GM21447 (cell line): ENCODE data around the gene ATF4.

Experiments
- ATAC-seq: cut with Tn5 transposase; IDR thresholded peaks from one replicate; pipeline ENCODE4 v1.9.1; 2021; ENCODE audit not compliant: unreplicated experiment

The ATF4 gene, protein sequence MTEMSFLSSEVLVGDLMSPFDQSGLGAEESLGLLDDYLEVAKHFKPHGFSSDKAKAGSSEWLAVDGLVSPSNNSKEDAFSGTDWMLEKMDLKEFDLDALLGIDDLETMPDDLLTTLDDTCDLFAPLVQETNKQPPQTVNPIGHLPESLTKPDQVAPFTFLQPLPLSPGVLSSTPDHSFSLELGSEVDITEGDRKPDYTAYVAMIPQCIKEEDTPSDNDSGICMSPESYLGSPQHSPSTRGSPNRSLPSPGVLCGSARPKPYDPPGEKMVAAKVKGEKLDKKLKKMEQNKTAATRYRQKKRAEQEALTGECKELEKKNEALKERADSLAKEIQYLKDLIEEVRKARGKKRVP

GRCh38 chr22:39520226-39521105 is at the start of gene ATF4:
ATF4 (plus strand) TSS chr22:39520562; CDS start chr22:39521446, 884 bp downstream.
- peak; percentile 29 for ATAC-seq

- peak; percentile 61 for ATAC-seq
Measured at GRCh38 chr22:39471381-39472141, 48.8 kb upstream of the ATF4 start.

- no peak for ATAC-seq
Measured at GRCh38 chr22:39472570-39473556, 47.5 kb upstream of the ATF4 start.

- no peak for ATAC-seq
Measured at GRCh38 chr22:39473851-39474250, 46.5 kb upstream of the ATF4 start.

- no peak for ATAC-seq
Measured at GRCh38 chr22:39474351-39475111, 45.8 kb upstream of the ATF4 start.

DNA sequence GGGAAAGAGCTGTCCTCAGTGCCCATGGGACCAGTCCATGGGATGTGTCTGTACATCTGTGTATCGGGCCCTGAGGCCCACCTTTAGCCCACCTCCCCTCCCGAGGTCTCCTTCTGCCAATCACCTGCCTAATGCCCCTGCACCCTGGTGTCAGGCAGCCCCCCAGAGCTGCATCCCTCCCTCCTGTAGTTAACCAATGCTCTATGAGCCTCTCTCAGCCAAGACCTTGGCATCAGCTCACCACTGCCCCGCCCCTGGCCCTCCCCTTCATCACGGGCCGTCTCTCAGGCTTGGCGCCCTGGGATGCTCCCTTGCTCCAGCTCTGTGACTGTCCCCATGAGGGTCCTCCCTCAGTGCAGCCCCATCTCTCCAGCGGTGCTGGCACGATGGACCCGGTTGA is 45.0 kb upstream of the ATF4 start:
- no peak for ATAC-seq

GRCh38 chr22:39475902-39476301 is 44.5 kb upstream of the ATF4 start:
- ATAC-seq = no peak

- no peak for ATAC-seq
Measured at GRCh38 chr22:39476664-39477063, 43.7 kb upstream of the ATF4 start.

DNA sequence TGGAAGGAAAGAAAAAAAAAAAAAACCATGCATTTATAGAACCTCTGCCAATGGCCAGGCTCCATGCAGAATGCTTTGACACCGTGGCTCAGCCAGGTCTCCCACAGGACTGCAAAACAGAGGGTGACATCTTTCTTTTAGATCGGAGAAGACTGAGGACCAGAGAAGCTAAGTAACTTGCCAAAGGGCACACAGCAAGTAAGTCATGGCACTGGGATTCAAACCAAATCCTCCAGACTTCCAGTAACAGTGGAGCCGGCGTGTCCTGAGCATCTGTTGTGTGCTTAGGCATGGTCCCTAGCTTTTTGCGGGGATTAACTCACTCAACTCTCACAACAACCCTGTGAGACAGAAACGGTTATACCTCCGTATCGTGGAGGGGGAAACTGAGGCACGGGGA is 42.8 kb upstream of the ATF4 start:
- no peak for ATAC-seq

DNA sequence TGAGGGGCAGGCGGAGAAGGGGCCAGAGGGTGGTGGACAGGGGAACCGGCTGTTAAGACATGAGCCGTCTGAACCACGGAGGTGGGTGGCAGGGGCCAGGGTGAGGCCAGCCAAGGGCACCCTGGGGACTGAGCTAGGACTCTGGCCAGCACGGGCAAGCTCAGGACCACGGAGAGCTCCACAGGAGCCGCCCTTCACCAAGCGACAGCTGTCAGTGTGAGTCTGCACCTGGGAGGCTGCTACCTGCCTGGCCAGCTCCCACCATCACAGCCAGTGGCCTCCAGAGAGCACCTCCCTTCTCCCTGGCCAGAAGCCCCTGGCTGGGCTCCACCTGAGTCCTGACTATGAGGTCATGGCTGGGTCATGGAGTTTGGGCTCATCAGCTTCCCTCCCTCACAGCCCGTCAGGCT is 41.9 kb upstream of the ATF4 start:
- no peak for ATAC-seq

DNA sequence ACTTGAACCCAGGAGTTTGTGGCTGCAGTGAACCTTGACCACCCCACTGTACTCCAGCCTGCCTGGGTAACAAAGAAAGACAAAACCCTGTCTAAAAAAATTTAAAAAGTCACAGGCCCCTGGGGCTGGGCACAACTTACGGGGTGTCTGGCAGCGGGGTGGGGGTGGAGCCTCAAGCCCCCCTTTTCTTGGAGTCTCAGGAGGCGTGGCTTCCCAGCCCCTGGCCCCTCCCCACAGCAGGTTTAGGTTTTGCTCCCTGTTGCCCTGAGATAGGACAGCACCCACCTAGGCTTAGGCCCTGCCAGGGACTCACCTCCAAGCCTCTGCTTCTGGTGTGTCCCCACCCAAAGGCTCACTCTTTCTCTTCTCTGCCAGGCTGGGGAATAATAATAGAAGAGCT is 41.1 kb upstream of the ATF4 start:
- no peak for ATAC-seq

DNA sequence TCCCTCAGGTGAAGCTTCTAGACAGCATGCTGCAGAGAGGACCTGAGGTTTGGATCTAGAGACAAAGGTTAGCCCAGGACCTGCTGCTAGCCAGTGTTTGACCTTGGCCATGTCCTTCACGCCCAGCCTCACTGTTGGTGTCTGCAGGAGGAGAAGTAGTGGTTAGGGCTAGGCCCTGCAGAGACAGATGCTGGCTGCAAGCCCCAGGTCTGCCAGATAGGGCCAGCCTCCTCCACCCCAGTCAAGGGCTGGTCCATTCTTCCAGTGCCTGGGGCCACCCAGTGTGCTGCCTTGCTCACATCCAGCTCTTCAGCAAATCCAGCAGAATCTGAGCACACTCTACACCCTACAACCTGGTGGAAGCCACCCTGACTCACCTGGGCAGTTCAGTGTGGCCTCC is 39.8 kb upstream of the ATF4 start:
- ATAC-seq = no peak

DNA sequence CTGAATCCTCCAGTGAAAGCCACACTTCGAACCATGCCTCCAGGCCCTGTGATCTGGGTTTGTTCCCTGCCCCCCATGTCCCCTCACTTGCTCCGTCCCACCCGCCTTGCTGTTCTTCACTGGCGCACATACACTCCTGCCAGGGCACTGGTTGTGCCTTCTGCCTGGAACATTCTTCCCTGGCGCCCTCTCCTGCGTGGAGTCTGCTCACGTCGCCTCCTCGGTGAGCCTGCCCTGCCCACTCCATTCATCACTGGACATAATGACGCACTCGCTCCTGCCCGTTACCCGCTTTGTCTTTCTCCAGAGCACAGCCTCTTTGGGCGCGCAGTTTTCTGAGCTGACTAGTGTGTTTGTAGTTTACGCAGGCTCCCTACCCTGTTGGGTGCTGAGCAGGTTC is 39.3 kb upstream of the ATF4 start:
- no peak for ATAC-seq

DNA sequence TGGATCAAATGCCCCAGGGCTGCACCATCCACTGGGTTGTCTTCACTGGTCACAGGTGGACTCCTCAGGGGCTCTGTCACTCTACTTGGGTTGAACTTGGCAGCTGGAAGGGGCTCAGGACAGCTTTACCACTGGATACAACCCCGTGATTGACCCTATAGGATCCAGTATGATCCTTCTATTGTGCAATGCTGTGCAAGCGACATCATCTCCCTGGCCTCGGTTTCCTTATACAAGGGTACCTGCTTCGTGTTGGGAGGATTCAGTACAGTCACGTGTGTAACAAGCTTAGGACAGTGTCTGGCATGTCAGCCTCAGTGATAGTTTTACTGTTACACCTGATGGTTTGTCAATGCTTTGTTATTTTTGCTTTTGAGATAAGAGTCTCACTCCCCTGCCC is 38.8 kb upstream of the ATF4 start:
- no peak for ATAC-seq

DNA sequence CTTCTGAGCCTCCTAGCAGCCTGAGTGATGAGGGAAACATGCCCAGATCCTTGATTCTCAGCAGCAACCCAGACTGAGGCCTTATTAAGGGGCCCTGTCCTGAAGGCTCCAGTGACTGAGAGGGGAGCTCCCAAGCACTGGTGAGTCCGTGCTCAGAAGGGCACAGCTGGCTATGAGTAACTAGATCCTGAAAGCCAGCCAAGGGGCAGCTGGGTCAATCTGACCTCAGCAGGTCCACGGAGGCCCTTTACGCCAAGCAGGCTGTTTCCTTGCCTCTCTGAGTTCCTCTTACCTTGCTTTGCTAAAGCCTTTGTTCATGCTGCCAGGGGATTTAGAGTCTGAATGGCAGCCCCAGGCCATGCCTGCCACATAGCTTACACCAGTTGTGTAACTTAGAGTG is 37.6 kb upstream of the ATF4 start:
- no peak for ATAC-seq

GRCh38 chr22:39486951-39487825 is 33.2 kb upstream of the ATF4 start:
- no peak for ATAC-seq

GRCh38 chr22:39487826-39488520 is 32.4 kb upstream of the ATF4 start:
- ATAC-seq = no peak

GRCh38 chr22:39488563-39489083 is 31.7 kb upstream of the ATF4 start:
- no peak for ATAC-seq
